ENCODE results near the gene HAUS1. TPM values are rescaled to one million over a fixed set of nuclear protein-coding genes. Genes with fewer than 3 reads are reported as not detected.

The HAUS1 gene
- total and polyA plus RNA-seq, 12 donors = 5.5 to 20.3 (median 9.0) TPM

DNA sequence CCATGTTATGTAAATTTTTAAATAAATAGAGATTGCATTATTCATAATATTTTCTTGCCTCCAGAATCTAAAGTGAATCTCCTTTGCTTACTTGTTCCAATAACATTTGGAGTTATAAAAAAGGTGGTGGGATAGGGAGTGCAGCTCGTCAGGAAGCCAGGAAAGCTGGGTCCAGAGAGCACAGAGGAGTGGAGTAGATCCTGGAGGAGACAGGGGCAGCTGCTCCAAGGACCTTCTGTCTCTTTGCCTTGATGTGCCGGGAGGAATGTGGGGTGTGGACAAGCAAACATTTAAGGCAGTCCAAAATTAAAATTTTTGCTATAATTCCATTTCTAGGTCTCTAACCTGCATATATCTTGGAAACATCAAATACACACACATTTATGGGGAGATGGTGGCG lies 29.3 kb downstream of the HAUS1 start:
- TF ChIP-seq, protein P1, sequence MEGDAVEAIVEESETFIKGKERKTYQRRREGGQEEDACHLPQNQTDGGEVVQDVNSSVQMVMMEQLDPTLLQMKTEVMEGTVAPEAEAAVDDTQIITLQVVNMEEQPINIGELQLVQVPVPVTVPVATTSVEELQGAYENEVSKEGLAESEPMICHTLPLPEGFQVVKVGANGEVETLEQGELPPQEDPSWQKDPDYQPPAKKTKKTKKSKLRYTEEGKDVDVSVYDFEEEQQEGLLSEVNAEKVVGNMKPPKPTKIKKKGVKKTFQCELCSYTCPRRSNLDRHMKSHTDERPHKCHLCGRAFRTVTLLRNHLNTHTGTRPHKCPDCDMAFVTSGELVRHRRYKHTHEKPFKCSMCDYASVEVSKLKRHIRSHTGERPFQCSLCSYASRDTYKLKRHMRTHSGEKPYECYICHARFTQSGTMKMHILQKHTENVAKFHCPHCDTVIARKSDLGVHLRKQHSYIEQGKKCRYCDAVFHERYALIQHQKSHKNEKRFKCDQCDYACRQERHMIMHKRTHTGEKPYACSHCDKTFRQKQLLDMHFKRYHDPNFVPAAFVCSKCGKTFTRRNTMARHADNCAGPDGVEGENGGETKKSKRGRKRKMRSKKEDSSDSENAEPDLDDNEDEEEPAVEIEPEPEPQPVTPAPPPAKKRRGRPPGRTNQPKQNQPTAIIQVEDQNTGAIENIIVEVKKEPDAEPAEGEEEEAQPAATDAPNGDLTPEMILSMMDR (IDR thresholded peaks at IDR 0.05) = no peak
- Histone ChIP-seq H3K27ac (no peak overlapping the region), H3K36me3 (peaks cover 0 to 35% (median 17%) of the 10 kb centered on the region in 9 donors), H3K4me1 (peaks cover 0 to 10% (median 0%) of the 10 kb centered on the region in 9 donors), H3K9me3 (no peaks in the 10 kb centered on the region), H3K27me3 (no peaks in the 10 kb centered on the region), H3K4me3 (no peak overlapping the region)
- ATAC-seq (no peak), DNase-seq (no peak)
- WGBS, 2 donors = 89 to 91% methylated on average over 3 of the region's 3 CpGs
- intact Hi-C loops (cut with DNase I) = no loop called here

DNA sequence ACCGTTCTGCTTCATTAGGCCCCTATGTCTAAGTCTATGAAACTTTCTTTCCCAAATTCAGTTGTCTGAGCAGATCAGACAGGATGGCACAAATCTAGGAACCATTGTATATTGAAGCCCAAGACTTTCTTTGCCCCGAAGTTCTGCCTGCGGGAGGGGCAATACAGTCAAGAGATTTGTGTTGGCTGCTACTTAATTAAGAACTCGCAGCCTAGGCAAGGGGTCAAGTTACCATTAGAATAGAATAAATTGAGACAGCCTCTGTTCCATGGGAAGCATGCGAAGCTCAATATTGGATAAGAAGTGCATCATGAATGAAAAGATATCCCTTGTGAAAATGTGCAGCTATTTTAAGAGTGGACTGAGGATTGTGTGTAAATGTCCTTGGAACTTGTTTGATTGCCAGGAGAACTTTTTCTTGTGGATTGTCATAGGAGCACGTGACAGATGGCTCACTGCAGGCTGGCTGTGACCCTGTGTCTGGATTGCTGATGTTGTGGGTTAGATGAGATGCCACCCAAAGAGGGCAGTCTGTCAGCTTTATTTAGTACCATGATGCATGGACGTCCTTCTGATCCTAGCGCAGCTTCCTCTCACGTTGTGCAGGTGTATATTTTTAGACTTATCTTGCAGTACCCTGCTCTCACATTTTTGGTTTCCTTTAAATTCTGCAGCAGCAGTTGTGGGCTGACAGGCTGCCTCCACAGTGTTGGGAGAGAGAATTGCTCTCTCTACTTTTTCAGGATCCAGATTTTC lies 30.9 kb downstream of the HAUS1 start:
- H3K4me1 ChIP-seq = peaks cover 0 to 10% (median 0%) of the 10 kb centered on the region in 9 donors
- peaks cover 0 to 19% (median 1%) of the 10 kb centered on the region in 9 donors for H3K36me3 ChIP-seq
- peak; percentile 63 to 95 (median 92) for ATAC-seq
- no peaks in the 10 kb centered on the region for H3K9me3 ChIP-seq
- WGBS, 2 donors = 34 to 37% methylated on average over 9 of the region's 9 CpGs
- H3K4me3 ChIP-seq = no peak overlapping the region
- H3K27me3 ChIP-seq = no peaks in the 10 kb centered on the region
- TF ChIP-seq, protein P1 (IDR thresholded peaks at IDR 0.05) = no peak
- H3K27ac ChIP-seq = peak overlapping the region in 6 of 10 donors; percentile 15 to 63 (median 56)
- peak in 1 of 2 donors; percentile 41 for DNase-seq
- intact Hi-C loops (cut with DNase I) = no loop called here

DNA sequence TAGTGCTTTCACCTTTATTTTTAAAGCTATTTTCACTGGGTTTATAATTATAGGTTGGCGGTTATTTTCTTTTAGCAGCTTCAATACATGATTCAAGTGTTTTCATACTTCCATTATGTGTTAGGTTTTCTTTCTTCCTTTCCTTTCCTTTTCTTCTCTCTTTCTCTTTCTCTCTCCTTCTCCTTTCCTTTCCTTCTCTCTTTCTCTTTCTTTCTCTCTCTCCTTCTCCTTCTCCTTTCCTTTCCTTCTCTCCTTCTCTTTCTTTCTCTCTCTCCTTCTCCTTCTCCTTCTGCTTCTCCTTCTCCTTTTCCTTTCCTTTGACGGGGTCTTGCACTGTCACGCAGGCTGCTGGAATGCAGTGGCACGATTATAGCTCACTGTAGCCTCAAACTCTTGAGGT lies 36.0 kb downstream of the HAUS1 start:
- Histone ChIP-seq H3K27ac (no peak overlapping the region), H3K4me3 (no peak overlapping the region), H3K27me3 (no peaks in the 10 kb centered on the region), H3K36me3 (no peaks in the 10 kb centered on the region), H3K4me1 (peaks cover 0 to 5% (median 0%) of the 10 kb centered on the region in 9 donors), H3K9me3 (no peaks in the 10 kb centered on the region)
- 98% methylated on average over 4 of the region's 4 CpGs for WGBS, 2 donors
- TF ChIP-seq, protein P1 (IDR thresholded peaks at IDR 0.05) = no peak
- ATAC-seq (no peak), DNase-seq (no peak)
- intact Hi-C loops (cut with DNase I) = no loop called here

DNA sequence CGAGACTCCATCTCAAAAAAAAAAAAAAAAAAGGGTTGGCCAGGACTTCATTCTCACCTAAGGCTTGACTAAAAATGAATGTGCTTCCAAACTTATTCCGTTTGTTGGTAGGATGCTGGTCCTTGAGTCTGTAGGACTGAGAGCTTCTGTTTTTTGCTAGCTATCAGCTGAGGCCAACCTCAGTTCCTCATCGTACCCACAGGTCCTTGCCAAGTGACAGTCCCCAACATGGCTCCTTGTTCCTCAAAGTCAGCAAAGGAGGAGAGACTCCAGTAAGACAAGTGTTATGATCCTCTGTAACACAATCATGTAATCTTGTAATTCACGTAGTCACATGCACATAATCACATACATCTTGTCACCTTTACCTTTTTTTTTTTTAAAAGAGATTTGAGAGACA lies 37.0 kb downstream of the HAUS1 start:
- Histone ChIP-seq H3K27ac (no peak overlapping the region), H3K36me3 (no peaks in the 10 kb centered on the region), H3K4me1 (no peaks in the 10 kb centered on the region), H3K9me3 (no peaks in the 10 kb centered on the region), H3K4me3 (no peak overlapping the region), H3K27me3 (no peaks in the 10 kb centered on the region)
- ATAC-seq (no peak), DNase-seq (no peak)
- TF ChIP-seq, protein P1 (IDR thresholded peaks at IDR 0.05) = no peak
- 89 to 94% methylated on average over 4 of the region's 4 CpGs for WGBS, 2 donors
- intact Hi-C loops (cut with DNase I) = no loop called here
